ENCODE results near the gene BCR. TPM values are rescaled to one million over a fixed set of nuclear protein-coding genes. Genes with fewer than 3 reads are reported as not detected.

The BCR gene
- total RNA-seq, 1 experiment from 2014 or later = 27.0 TPM

DNA sequence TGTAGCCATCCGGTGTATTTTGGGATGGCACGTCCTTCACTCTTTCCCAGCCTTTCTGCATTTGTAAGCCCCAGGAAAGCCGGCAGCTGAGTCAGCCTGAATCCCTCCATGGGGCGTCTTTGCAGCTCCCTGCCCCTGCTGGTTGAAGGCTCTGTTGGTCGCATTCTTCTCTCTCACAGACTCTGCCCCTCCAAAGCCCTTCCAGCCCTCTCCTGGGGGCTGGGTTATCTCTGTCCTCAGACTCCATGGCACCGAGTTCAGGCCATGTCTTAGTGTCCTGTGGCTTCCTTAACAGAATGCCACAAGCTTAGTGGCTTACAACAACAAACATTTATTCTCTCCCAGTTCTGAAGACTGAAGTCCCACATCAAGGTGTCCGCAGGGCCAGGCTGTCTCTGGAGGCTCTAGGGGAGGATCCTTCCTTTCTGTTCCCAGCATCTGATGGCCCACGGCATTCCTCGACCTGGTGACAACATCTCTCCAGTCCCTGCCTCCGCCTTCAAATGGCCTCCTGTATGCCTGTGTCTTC, 62.2 kb downstream of the BCR start:
- Histone ChIP-seq H3K9me3 (replicated peaks) (no peaks in the 10 kb centered on the region), H3K27ac (peak overlapping the region; percentile 30), H3K36me3 (peaks cover 7% of the 10 kb centered on the region; the same call in 1 of the 2 replicates), H3K27me3 (replicated peaks) (no peaks in the 10 kb centered on the region), H3K4me1 (replicated peaks) (peaks cover 72% of the 10 kb centered on the region), H3K4me3 (no peak overlapping the region)
- peak; percentile 86 to 90 for DNase-seq (ENCODE audit: low read depth in 1 of 2, low spot score in 2 of 2)

DNA sequence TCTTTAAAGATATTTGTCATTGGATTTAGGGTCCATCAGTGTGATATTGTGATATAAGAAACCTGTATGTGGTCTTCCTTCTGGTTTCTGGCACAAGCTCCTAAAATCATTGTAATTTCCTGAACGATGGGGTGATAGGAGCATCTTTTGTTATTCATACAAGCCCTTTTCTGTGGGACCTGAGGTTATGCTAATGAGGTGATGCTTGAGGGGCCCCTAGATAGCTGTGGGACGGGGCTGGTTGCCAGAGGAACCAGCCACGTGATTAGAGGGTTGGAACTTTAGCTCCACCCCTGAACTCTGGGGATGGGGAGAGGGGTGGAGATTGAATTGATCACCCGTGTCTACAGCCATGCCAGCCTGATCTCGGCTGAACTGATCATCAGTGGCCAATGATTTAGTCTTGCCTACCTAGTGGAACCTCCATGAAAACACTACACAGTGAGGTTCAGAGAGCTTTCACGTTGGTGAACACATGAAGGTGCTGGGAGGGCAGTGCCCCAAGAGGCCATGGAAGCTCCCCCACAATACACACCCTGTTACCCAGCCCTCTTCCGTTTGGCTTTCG, 62.8 kb downstream of the BCR start:
- H3K4me3 ChIP-seq = no peak overlapping the region
- peaks cover 7% of the 10 kb centered on the region; the same call in 1 of the 2 replicates for H3K36me3 ChIP-seq
- no peaks in the 10 kb centered on the region for H3K9me3 ChIP-seq (replicated peaks)
- peaks cover 76% of the 10 kb centered on the region for H3K4me1 ChIP-seq (replicated peaks)
- H3K27ac ChIP-seq = peak overlapping the region; percentile 30
- H3K27me3 ChIP-seq (replicated peaks) = no peaks in the 10 kb centered on the region
- DNase-seq (ENCODE audit: low read depth in 1 of 2, low spot score in 2 of 2) = no peak

DNA sequence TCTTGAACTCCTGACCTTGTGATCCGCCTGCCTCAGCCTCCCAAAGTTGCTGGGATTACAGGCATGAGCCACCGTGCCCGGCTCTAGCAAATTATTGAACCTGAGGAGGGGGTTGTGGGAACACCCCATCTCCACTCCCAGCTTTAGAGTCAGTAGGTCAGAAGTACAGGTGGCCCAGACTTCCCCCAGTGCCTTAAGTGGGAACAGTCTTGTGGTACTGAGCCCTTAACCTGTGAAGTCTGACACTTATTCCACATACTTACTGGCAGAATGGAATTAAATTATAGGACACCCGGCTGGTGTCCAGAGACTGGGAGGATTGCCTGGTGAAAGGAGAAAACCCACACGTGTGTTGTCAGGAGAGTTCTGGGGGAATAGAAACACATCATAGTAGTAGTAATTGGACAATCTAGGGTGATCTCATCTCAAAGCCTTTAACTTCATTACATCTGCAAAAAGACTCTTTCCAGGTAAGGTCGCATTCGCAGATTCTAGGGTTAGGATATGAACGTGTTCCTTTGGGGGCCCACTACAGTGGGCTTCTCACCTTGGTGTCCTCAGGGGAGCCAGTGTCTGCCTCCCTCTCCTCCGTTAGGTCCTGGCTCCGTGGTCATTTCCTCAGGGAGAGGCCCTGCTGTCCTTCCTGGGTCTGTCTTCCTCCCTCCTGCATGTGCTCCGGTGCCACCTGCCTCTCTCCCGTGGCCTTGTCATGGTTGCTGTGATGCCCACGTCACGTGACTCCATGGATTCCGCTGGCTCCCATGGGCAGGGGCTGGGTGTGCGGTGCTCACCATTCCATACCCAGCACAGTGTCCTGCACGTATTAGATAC, 63.8 kb downstream of the BCR start:
- no peak for DNase-seq (ENCODE audit: low read depth in 1 of 2, low spot score in 2 of 2)
- H3K27ac ChIP-seq = peak overlapping the region; percentile 57
- no peak overlapping the region for H3K4me3 ChIP-seq
- H3K4me1 ChIP-seq (replicated peaks) = peaks cover 76% of the 10 kb centered on the region
- H3K9me3 ChIP-seq (replicated peaks) = no peaks in the 10 kb centered on the region
- peaks cover 7% of the 10 kb centered on the region; the same call in 1 of the 2 replicates for H3K36me3 ChIP-seq
- no peaks in the 10 kb centered on the region for H3K27me3 ChIP-seq (replicated peaks)

GRCh38 chr22:23244690-23245044, 64.4 kb downstream of the BCR start:
- H3K9me3 ChIP-seq (replicated peaks) = no peaks in the 10 kb centered on the region
- H3K36me3 ChIP-seq = peaks cover 7% of the 10 kb centered on the region; the same call in 1 of the 2 replicates
- H3K27me3 ChIP-seq (replicated peaks) = no peaks in the 10 kb centered on the region
- no peak for DNase-seq (ENCODE audit: low read depth in 1 of 2, low spot score in 2 of 2)
- H3K27ac ChIP-seq = peak overlapping the region; percentile 57
- H3K4me1 ChIP-seq (replicated peaks) = peaks cover 76% of the 10 kb centered on the region
- no peak overlapping the region for H3K4me3 ChIP-seq

GRCh38 chr22:23245045-23245798, 64.9 kb downstream of the BCR start:
- H3K4me1 ChIP-seq (replicated peaks) = peaks cover 80% of the 10 kb centered on the region
- DNase-seq (ENCODE audit: low read depth in 1 of 2, low spot score in 2 of 2) = peak; percentile 85 to 89

GRCh38 chr22:23245799-23246136, 65.5 kb downstream of the BCR start:
- Histone ChIP-seq H3K27ac (peak overlapping the region; percentile 57), H3K27me3 (replicated peaks) (no peaks in the 10 kb centered on the region), H3K4me3 (no peak overlapping the region), H3K36me3 (peaks cover 7% of the 10 kb centered on the region; the same call in 1 of the 2 replicates), H3K4me1 (replicated peaks) (peaks cover 79% of the 10 kb centered on the region), H3K9me3 (replicated peaks) (no peaks in the 10 kb centered on the region)
- no peak for DNase-seq (ENCODE audit: low read depth in 1 of 2, low spot score in 2 of 2)

More at GRCh38 chr22:23245045-23245798, 64.9 kb downstream of the BCR start:
- peak overlapping the region; percentile 57 for H3K27ac ChIP-seq
- peaks cover 7% of the 10 kb centered on the region; the same call in 1 of the 2 replicates for H3K36me3 ChIP-seq
- no peaks in the 10 kb centered on the region for H3K9me3 ChIP-seq (replicated peaks)
- no peak overlapping the region for H3K4me3 ChIP-seq
- no peaks in the 10 kb centered on the region for H3K27me3 ChIP-seq (replicated peaks)

- Histone ChIP-seq H3K36me3 (peaks cover 10% of the 10 kb centered on the region; the same call in 1 of the 2 replicates), H3K27me3 (replicated peaks) (no peaks in the 10 kb centered on the region), H3K4me3 (no peak overlapping the region), H3K9me3 (replicated peaks) (no peaks in the 10 kb centered on the region), H3K27ac (no peak overlapping the region), H3K4me1 (replicated peaks) (peaks cover 72% of the 10 kb centered on the region)
- DNase-seq (ENCODE audit: low read depth in 1 of 2, low spot score in 2 of 2) = peak; percentile 47 to 63
These were observed 66.9 kb downstream of the BCR start for GRCh38 chr22:23246982-23247766.

DNA sequence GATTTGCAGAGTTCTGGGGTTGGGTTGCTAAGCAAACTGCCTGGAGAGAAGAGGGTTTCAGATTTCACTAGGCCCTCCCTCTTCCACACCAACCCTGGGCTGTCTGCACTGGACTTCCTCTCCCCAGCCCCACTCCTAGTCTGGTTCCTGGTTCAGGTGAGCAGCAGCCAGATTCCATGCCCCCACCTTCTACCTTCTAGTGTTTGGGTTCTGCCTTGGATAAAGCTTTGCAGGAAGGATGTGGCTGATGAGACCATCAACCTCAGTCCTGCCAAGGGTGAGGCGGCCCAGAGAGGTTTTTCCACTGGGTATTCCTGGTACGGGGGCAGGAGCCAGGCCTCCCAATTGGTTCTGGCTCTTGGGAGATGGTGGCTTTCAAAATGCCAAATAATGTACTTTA, 68.3 kb downstream of the BCR start:
- Histone ChIP-seq H3K9me3 (replicated peaks) (no peaks in the 10 kb centered on the region), H3K4me1 (replicated peaks) (peaks cover 58% of the 10 kb centered on the region), H3K27me3 (replicated peaks) (no peaks in the 10 kb centered on the region), H3K4me3 (no peak overlapping the region), H3K36me3 (peaks cover 19% of the 10 kb centered on the region), H3K27ac (no peak overlapping the region)
- DNase-seq (ENCODE audit: low read depth in 1 of 2, low spot score in 2 of 2) = no peak

DNA sequence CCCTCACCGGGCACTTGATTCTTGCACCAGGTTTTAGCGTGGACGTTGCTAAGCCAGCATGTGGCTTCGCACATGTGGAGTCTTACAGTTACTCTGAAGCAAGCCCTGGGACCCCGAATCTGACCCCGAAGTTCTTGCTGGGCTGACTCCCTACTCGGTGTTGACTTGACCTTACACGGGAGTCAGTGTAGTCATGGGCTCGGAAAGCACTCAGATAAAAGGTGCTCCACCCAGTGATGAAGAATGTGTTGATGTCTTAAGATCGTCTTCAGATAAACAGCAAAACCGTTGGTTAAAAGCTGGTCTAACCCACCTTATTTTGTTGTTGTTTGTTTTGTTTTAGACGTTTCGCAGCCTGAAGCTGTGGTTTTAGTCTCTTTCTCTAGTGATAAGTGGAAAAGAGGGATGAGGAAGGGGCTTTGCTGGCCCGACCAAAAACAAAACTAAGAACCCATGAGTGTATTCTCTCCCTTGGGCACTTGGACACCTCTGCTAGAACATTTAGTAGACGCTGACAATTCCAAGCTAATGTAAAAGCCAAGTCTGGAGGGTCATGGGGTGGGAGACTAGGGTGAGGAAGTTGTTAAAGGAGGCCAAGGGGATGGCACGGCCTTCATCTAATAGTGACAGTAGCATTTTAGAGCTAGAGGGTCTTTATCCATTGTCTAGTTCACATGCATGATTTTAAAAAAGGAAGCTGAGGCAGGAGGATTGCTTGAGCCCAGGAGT, 69.9 kb downstream of the BCR start:
- DNase-seq (ENCODE audit: low read depth in 1 of 2, low spot score in 2 of 2) = no peak
- Histone ChIP-seq H3K27ac (no peak overlapping the region), H3K27me3 (replicated peaks) (no peaks in the 10 kb centered on the region), H3K36me3 (peaks cover 29% of the 10 kb centered on the region), H3K9me3 (replicated peaks) (no peaks in the 10 kb centered on the region), H3K4me1 (replicated peaks) (peaks cover 42% of the 10 kb centered on the region), H3K4me3 (no peak overlapping the region)

DNA sequence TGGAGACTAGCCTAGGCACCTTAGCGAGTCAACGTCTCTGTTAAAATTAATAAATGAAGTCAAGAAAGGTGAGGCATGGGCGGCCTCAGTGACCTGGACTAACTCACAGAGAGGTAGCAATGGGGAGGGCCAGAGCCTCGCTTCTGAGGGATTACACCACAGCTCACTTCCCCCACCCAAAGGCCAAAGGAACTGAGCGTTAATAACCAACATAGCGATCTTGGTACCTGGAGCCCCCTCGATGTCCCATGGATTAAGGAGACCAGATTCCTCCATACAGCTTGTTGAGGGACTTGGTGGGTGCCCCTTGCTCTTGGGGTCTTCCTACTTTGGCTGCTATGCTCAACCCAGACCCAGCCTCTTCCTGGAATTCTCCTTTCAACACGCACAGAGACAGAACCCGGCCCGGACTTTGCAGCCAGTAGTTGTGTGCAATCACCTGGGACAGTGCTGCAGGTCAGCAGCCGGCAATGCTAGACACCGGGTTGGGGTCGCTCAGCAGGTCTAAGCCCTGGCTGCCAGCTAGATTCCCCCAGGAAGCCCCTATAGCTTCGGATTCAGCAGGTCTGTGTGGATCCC, 70.6 kb downstream of the BCR start:
- H3K4me3 ChIP-seq = no peak overlapping the region
- peaks cover 32% of the 10 kb centered on the region for H3K36me3 ChIP-seq
- DNase-seq (ENCODE audit: low read depth in 1 of 2, low spot score in 2 of 2) = no peak
- H3K27ac ChIP-seq = no peak overlapping the region
- no peaks in the 10 kb centered on the region for H3K27me3 ChIP-seq (replicated peaks)
- H3K4me1 ChIP-seq (replicated peaks) = peaks cover 35% of the 10 kb centered on the region
- no peaks in the 10 kb centered on the region for H3K9me3 ChIP-seq (replicated peaks)

DNA sequence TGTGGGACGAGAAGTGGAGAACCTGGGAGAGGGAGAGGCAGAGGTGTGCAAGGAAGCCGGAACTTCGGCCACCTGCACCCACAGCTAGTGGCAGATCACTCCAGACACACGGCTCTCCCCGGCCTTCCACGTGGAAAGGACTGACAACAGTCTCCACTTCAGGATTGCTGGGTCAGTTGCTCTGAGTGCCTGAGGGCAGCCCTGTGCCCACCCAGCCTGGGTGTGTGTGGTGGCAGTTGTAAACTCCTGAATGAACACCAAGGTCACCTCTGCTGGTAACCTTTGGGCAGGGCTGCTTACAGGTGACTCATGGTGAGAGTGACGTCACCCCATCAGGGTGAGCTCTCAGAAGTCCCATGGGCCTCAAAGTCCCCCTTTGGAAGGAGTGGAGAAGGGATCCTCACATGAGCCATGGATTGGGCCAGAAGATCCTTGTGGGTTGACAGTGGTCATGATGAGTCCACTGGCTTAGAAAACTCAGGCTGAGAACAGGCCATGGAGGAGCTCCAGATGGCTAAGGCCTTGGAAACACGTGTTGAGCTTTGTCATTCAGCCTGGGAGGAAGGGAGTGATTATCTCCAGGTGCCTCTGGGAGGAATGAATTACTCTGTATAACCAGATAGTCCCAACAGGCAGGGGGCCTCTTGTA, 71.3 kb downstream of the BCR start:
- peaks cover 32% of the 10 kb centered on the region for H3K36me3 ChIP-seq
- no peaks in the 10 kb centered on the region for H3K9me3 ChIP-seq (replicated peaks)
- no peaks in the 10 kb centered on the region for H3K27me3 ChIP-seq (replicated peaks)
- peaks cover 28% of the 10 kb centered on the region for H3K4me1 ChIP-seq (replicated peaks)
- no peak overlapping the region for H3K27ac ChIP-seq
- H3K4me3 ChIP-seq = no peak overlapping the region
- no peak for DNase-seq (ENCODE audit: low read depth in 1 of 2, low spot score in 2 of 2)

DNA sequence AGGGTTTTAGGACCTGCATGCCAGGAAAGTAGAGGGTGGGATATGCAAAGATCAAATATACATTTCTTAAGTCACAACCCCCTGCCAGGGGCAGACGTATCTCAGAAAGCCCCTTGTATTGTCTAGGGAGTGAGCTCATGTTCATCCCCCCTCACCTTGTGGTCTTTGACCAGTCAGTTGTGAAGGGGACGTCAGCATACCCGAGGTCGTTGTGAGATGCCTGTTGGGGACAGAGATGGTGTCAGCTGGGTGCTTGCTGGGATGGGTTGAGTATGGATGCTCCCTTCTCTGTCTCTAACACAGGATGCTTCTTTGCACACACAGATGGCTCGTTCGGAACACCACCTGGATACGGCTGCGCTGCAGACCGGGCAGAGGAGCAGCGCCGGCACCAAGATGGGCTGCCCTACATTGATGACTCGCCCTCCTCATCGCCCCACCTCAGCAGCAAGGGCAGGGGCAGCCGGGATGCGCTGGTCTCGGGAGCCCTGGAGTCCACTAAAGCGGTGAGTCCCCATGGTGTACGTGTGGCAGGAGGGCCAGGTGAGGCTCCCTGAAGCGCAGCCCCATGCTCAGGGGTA, 73.3 kb downstream of the BCR start:
- Histone ChIP-seq H3K9me3 (replicated peaks) (no peaks in the 10 kb centered on the region), H3K27me3 (replicated peaks) (no peaks in the 10 kb centered on the region), H3K27ac (no peak overlapping the region), H3K4me1 (replicated peaks) (peaks cover 13% of the 10 kb centered on the region), H3K4me3 (no peak overlapping the region), H3K36me3 (peaks cover 49% of the 10 kb centered on the region)
- DNase-seq (ENCODE audit: low read depth in 1 of 2, low spot score in 2 of 2) = no peak

Data from SJSA1 (cell line).